Measurements from ENCODE around the gene SVIP. TPM values are rescaled to one million over a fixed set of nuclear protein-coding genes. Genes with fewer than 3 reads are reported as not detected.

Gene SVIP
- total RNA-seq, 1 experiment from 2014 or later: 34.2 TPM

- Histone ChIP-seq H3K79me2 (ENCODE audit: low read depth) (no peaks in the 10 kb centered on the region), H3K27ac (no peak overlapping the region), H2AFZ (no peak overlapping the region), H3K36me3 (ENCODE audit: low read depth) (no peaks in the 10 kb centered on the region), H3K9me2 (ENCODE audit: insufficient read depth) (no peaks in the 10 kb centered on the region), H4K20me1 (ENCODE audit: insufficient read depth) (no peaks in the 10 kb centered on the region), H3K4me1 (replicated peaks; ENCODE audit: insufficient read depth) (0 out of 2 replicates have a peak, but pooled peaks cover 5% of the 10 kb centered on the region), H3K27me3 (ENCODE audit: insufficient read depth, low read depth) (no peaks in the 10 kb centered on the region), H3F3A (ENCODE audit: insufficient read depth, low read depth) (no peaks in the 10 kb centered on the region), H3K9me3 (ENCODE audit: insufficient read depth, low read depth) (no peaks in the 10 kb centered on the region), H3K4me2 (no peak overlapping the region), H3K4me3 (no peak overlapping the region)
- no TSS peak for BruUV-seq (replicated peaks)
- ChIA-PET CTCF (no interaction called here), POLR2A (ENCODE audit: unreplicated experiment) (no interaction called here)
- no peak for DNase-seq
- TF ChIP-seq CTCF (conservative IDR thresholded peaks at IDR 0.05): no peak
- no peak for TF ChIP-seq EZH2 (IDR thresholded peaks at IDR 0.05; ENCODE audit: low read depth)
- intact Hi-C loops (cut with micrococcal nuclease; ENCODE audit: unreplicated experiment): no loop called here
These were observed 33.7 kb downstream of the SVIP start for GRCh38 chr11:22795914-22796313.

DNA sequence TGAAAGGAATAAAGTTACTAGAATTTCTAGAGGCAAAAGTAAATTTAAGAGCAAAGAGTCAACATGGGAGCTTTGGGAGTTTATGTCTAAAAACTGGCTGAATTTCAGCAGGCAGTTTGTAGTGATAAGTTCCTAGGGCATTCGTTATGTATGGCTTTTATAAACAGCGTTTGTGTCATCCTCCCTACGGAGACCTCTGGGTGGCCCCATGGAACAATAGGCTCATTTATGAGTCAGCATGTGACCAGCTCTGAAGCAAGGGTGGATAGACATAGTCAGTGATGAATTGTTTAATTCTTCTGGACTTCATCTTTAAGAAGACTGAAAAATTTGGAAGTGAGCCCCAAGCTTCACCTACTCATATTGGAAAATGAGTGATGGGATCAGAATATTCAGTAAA, 37.1 kb downstream of the SVIP start:
- Histone ChIP-seq H3K4me3 (no peak overlapping the region), H3K79me2 (ENCODE audit: low read depth) (no peaks in the 10 kb centered on the region), H3K27me3 (ENCODE audit: insufficient read depth, low read depth) (no peaks in the 10 kb centered on the region), H4K20me1 (ENCODE audit: insufficient read depth) (no peaks in the 10 kb centered on the region), H3K9me2 (ENCODE audit: insufficient read depth) (no peaks in the 10 kb centered on the region), H3K36me3 (ENCODE audit: low read depth) (no peaks in the 10 kb centered on the region), H3K27ac (no peak overlapping the region), H3K4me1 (replicated peaks; ENCODE audit: insufficient read depth) (0 out of 2 replicates have a peak, but pooled peaks cover 5% of the 10 kb centered on the region), H3K4me2 (no peak overlapping the region), H2AFZ (no peak overlapping the region), H3F3A (ENCODE audit: insufficient read depth, low read depth) (no peaks in the 10 kb centered on the region), H3K9me3 (ENCODE audit: insufficient read depth, low read depth) (no peaks in the 10 kb centered on the region)
- intact Hi-C loops (cut with micrococcal nuclease; ENCODE audit: unreplicated experiment): no loop called here
- DNase-seq: peak; percentile 31 to 49
- CTCF ChIA-PET: no interaction called here
- no peak for TF ChIP-seq EZH2 (IDR thresholded peaks at IDR 0.05; ENCODE audit: low read depth)
- no TSS peak for BruUV-seq (replicated peaks)
- POLR2A ChIA-PET (ENCODE audit: unreplicated experiment): interaction anchor here (0.6 kb wide), 1 partner anchor 37 kb away, joined by 4 read pairs; the partner anchor contains the start of gene SVIP

DNA sequence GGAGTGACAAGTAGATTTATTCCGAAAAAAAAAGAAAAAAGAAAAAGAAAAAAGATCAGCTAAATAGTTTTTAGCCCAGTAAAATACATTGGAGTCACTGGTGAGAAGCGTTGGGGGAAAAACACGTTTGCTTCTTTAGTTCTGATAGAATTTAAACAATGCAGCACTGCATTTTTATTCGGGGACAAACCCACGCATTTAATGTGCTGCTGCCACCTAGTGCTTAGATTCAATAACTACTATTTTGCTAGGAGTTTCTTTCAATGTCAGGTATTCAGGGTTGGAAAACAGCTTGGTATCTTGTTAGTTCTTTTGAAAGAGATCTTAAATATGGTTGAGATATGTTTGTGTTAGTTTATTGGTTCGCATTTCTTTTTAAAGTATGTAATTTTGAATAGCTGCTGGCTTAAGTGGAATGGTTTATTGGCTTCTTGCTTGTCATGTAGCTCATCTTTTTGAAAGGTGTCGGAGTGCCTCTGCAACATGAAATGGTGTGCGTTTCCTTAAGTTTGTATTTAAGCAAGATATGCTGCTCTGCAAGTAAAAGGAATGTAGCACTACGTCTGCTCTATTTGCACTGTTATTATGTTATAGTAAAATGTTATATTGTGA, 41.9 kb downstream of the SVIP start:
- H3K27me3 ChIP-seq (ENCODE audit: insufficient read depth, low read depth): peaks cover 3% of the 10 kb centered on the region; the same call in 1 of the 2 replicates
- no peak overlapping the region for H3K4me2 ChIP-seq
- H2AFZ ChIP-seq: no peak overlapping the region
- CTCF ChIA-PET: interaction anchor here (0.9 to 1.2 kb wide), 2 partner anchors 84 to 543 kb away, joined by 3 read pairs; no protein-coding TSS in a partner anchor
- H3K4me3 ChIP-seq: no peak overlapping the region
- H4K20me1 ChIP-seq (ENCODE audit: insufficient read depth): no peaks in the 10 kb centered on the region
- no peaks in the 10 kb centered on the region for H3K9me3 ChIP-seq (ENCODE audit: insufficient read depth, low read depth)
- H3K27ac ChIP-seq: no peak overlapping the region
- intact Hi-C loops (cut with micrococcal nuclease; ENCODE audit: unreplicated experiment): loop anchor here (1.0 to 5.0 kb wide), 4 partner anchors 117 to 542 kb away; partner anchors contain the start of gene FANCF
- DNase-seq: peak in 1 of 2 experiments; percentile 12
- no peaks in the 10 kb centered on the region for H3K36me3 ChIP-seq (ENCODE audit: low read depth)
- TF ChIP-seq EZH2 (IDR thresholded peaks at IDR 0.05; ENCODE audit: low read depth) (no peak), CTCF (conservative IDR thresholded peaks at IDR 0.05) (peak; percentile 80)
- 0 out of 2 replicates have a peak, but pooled peaks cover 4% of the 10 kb centered on the region for H3K4me1 ChIP-seq (replicated peaks; ENCODE audit: insufficient read depth)
- no TSS peak for BruUV-seq (replicated peaks)
- no peaks in the 10 kb centered on the region for H3K79me2 ChIP-seq (ENCODE audit: low read depth)
- POLR2A ChIA-PET (ENCODE audit: unreplicated experiment): interaction anchor here (0.8 kb wide), 1 partner anchor 39 kb away, joined by 6 read pairs; no protein-coding TSS in a partner anchor
- no peaks in the 10 kb centered on the region for H3K9me2 ChIP-seq (ENCODE audit: insufficient read depth)
- H3F3A ChIP-seq (ENCODE audit: insufficient read depth, low read depth): no peaks in the 10 kb centered on the region

Measured in PC-9 (cell line).